HG02763 (cell line): Measurements from ENCODE around the gene KRTAP5-2.
"Not testable (repeated sequence)": the region's sequence is repeated elsewhere in the genome, so short reads cannot be mapped to it uniquely, and the experiment has no call there.

ENCODE experiments used
- ATAC-seq: cut with Tn5 transposase; IDR thresholded peaks from one replicate; pipeline ENCODE4 v1.9.1; 2021; ENCODE audit warnings: mild to moderate bottlenecking, moderate library complexity; ENCODE audit not compliant: unreplicated experiment

Gene KRTAP5-2, protein sequence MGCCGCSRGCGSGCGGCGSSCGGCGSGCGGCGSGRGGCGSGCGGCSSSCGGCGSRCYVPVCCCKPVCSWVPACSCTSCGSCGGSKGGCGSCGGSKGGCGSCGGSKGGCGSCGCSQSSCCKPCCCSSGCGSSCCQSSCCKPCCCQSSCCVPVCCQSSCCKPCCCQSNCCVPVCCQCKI

DNA sequence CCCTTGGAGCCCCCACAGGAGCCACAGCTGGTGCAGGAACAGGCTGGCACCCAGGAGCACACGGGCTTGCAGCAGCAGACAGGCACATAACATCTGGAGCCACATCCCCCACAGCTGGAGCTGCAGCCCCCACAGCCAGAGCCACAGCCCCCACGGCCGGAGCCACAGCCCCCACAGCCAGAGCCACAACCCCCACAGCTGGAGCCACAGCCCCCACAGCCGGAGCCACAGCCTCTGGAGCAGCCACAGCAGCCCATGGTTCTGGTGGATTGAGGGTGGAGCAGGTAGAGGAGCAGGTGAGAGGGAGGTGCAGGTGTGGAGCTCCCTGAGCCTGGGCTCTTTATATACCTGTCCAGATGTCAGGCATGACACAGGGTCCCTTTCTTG lies at the start of gene KRTAP5-2:
KRTAP5-2 (minus strand) TSS at position 301 of the 387 bp plus-strand sequence; CDS start at position 257, 44 bp downstream.
- no peak for ATAC-seq

DNA sequence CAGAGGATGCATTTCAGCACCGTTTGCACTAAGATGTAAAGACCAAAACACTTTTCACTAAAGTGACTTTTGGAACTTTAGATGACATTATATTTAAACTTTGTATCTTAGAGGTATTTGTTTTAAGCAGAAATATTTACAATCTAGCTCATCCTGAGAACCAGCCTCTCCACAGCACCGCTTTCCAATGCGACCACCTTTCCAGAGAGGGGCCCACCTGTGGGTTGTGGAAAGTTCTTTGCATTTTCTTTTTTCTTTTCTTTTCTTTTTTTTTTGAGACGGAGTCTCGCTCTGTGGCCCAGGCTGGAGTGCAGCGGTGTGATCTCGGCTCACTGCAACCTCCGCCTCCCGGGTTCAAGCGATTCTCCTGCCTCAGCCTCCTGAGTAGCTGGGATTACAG lies 48.4 kb upstream of the KRTAP5-2 start:
- not testable (repeated sequence) for ATAC-seq

- no peak for ATAC-seq
Observed at GRCh38 chr11:1645357-1645821, 47.3 kb upstream of the KRTAP5-2 start.

DNA sequence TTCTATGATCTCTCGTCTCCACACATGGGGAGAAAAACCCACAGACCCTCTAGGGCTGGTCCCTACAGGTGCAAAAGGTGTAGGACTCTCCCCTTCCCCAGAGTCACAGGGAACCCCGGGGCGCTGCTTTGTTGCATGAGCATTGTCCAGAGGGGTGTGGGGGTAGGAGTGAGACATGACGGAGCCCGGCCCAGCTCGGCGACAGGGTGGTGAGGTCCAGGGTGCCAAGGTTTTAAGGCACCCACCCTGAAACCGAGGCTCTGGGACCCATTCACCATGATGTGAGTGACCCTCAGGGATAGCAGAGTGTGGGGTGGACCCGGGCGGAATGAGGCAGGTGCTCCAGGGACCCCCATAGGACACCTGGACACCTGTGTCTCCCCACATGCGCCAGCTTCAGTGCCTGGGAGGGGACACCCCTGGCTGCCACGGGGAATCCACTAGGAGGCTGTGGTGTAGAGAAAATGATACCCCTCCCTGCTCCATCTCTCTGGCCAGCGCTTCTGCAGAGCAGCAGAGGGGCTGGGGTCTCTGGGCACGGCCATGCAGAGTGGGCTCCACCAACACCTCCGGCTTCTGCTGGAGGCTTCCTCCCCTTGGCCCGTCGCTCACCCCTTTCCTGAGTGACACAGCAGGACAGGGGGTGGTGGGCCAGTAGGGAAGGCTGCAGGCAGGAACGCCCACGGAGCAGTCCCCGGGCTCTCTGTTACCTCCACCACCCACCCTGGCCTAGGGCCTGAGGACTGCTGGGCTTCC lies 46.7 kb upstream of the KRTAP5-2 start:
- ATAC-seq, result no peak

DNA sequence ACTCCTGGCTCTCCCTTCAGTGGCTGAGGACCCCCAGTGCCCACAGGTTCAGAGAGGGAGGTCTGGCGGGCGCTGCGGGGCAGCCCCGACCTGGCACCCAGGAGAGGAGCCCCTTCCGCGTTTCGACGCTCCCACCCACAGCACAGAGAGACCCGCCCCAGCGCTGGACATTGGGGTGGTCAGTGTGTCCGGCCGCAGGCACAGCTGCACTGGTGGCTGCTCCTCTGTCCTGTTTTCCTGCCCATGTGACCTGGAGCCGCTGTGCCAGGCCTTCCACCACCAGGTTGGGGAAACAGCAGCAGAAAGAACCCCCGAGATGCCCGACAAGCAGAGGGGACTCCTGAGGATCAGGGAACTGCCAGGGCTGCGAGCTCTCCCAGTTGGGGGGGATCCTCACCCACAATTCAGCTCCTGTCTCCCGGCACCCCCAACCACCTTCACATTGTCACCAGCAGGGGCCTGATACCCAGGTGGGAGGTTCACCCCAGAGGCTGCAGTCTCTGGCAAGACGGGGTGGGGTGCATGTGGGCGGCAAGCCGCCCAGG lies 45.1 kb upstream of the KRTAP5-2 start:
- ATAC-seq, result no peak

GRCh38 chr11:1642288-1643145 lies 44.4 kb upstream of the KRTAP5-2 start:
- ATAC-seq, result no peak

DNA sequence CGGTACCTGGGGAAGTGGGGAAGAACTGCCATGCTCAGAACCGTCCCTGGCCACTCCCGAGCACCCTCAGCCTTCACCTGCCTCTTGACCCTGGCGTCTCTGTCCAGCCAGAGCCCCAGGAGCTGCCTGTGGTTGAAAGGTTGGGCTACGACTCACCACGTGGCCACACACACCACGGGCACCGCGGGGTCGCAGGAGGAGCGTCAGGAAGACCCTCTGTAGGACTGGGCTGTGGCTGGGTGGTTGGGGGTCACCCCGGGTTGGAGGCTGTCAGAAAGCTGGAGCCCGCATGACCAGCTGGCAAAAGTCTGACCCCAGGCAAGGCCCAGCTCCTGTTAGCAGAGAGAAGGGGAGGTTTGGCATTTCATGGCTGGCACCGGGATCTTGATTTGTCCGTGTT lies 43.0 kb upstream of the KRTAP5-2 start:
- ATAC-seq, result no peak

DNA sequence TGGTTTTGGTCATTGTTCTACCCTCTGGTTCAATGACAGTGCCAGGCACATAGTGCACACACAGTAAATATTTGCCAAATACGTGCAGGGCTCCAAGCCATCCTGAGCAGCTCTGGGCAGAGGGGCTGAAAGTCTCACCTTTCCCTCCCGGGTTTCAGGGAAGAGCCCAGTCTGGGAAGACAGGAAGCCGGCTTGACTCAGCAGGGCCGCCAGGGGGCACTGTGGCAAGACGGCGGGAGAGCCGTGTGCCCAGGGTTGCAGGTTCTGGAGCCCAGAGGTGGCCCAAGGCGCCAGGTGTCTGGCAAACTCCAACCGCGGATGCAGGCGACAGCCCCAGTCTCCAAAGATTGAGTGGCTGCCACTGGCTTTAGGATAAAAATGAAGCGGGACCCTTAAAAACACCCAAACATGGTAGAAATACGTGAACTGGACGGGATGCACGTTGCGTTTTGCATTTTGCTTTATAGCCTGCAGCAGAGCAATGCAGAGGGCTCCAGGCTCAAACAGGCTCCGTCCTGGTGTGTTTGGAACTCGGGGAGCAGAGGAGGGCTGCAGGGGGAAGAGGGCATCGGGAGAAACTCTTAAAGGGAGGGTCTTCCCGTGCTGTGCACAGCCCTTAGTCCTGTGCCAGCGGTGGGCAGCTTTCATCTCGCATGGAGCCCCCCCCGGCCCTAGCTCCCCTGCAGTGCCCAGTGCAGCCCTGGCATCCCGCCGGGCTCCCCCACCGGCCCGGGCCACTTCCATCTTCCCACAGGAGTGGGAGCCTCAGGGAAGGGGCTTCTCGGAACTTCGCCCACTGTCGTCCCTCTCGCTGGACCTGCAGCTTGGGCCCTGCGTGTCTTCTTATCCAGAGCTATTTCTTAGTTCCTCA lies 42.2 kb upstream of the KRTAP5-2 start:
- no peak for ATAC-seq

- no peak for ATAC-seq
Observed at GRCh38 chr11:1639666-1640065, 41.6 kb upstream of the KRTAP5-2 start.

DNA sequence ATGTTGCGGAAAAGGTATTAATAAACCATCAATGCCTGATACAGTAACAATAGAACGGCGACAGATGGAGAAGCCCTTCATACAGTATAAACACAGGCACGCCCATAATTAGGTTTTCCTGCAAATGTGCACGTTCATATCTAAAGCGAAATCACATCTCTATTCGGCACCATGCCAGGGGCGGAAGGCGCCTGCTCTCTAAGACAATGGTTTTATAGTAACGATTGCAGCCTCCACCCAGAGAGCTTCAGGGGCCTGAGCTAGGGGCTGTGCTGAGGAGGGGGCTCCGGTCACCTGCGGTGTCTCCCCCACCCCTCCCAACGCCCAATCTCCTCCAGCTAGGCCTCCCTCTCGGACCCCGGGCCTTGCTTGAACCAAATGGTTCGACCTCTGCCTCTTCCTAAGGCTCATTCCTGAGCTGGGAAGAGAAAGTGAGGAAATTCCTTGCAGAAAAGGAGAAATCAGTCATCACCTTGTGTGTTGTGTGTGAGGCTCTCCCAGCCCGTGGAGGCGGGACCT lies 41.1 kb upstream of the KRTAP5-2 start:
- ATAC-seq, result no peak

DNA sequence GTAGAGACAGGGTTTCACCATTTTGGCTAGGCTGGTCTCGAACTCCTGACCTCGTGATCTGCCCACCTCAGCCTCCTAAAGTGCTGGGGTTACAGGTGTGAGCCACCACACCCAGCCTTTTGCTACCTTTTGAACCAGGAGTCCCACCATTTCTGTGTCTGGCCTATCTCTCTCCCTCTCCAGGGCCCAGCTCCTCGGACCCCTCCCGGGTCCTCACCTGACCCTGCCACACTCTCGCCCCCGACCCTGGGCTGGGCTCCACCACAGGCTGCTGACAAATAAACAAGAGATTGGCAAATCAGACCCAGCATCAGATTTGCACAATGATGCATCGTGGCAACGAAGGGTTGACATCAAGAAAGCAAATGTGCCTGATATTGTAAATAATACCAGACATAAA lies 40.2 kb upstream of the KRTAP5-2 start:
- no peak for ATAC-seq

GRCh38 chr11:1637628-1638027 lies 39.5 kb upstream of the KRTAP5-2 start:
- no peak for ATAC-seq

- no peak for ATAC-seq
Observed at GRCh38 chr11:1636291-1636950, 38.3 kb upstream of the KRTAP5-2 start.

- ATAC-seq, result no peak
Observed at GRCh38 chr11:1633864-1634263, 35.8 kb upstream of the KRTAP5-2 start.

DNA sequence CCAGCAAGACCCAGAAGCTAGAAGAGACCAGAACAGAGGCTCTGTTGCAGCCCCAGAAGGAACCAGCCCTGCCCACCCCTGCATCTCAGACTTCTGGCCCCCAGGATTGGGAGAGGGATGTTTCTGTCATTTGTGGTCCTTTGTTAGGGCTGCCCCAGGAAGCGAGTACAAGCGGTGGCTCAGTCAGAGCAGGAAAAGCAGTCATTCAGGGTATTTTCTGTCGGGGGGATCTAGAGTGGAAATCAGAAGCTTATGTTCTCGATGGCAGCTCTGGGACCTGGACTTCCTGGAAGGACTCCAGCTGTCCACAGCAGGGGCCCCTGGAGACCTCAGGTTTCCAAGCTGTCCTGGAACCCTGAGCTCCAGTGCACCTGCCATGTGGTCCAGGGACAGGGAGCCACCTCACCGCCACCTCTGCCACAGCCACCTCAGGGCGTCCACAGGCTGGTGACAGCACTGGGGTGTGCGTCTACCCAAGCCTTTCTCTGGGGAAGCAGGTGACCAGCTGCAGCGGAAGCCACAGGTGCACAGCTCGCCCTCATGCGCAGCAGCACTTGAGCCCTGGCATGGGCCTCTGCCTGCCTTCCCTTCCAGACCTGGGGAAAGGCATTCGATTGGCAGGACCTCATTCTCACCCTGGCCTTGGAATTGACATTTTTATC lies 34.1 kb upstream of the KRTAP5-2 start:
- ATAC-seq, result no peak

DNA sequence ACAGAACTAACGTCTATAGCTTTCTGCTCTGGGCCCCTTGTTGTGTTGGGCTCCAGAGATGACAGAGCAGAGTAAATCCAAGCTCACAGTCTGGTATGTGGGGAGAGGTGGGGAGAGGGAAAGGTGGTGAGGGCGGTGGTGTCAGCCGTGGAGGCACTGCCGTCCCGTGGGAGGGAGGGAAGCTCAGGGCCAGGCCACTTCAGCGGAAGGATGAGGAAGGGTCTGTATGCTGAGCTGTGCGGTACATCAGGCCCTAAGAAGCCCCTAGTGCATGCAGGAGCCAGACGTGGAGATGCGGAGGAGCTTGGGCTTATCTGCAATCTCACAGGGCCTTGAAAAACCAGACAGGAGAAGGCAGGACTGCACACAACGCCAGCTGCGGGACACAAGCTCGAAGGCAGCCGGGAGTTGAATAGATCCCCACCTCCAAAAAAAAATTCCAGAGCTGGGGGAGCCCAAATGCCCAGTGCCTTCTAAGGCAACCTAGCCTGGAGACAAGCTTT lies 33.0 kb upstream of the KRTAP5-2 start:
- no peak for ATAC-seq

DNA sequence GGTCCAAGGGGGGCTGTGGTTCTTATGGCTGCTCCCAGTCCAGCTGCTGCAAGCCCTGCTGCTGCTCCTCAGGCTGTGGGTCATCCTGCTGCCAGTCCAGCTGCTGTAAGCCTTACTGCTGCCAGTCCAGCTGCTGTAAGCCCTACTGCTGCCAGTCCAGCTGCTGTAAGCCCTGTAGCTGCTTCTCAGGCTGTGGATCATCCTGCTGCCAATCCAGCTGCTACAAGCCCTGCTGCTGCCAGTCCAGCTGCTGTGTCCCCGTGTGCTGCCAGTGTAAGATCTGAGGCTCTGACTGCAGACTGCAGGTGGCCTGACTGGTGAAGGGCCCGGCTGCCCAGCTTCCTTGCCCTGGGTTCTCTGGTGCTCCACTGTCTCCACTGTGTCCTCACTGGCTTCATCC lies 32.2 kb upstream of the KRTAP5-2 start:
- no peak for ATAC-seq

GRCh38 chr11:1629326-1630185 lies 31.5 kb upstream of the KRTAP5-2 start, which contains the start of gene KRTAP5-5:
Gene KRTAP5-5 (plus strand): TSS chr11:1629775. CDS start chr11:1629841, 66 bp downstream.
- ATAC-seq, result no peak
